ENCODE results near the gene CBX2. TPM values are rescaled to one million over a fixed set of nuclear protein-coding genes. Genes with fewer than 3 reads are reported as not detected.

Gene CBX2
- total RNA-seq, 1 experiment from 2014 or later: 28.3 TPM

DNA sequence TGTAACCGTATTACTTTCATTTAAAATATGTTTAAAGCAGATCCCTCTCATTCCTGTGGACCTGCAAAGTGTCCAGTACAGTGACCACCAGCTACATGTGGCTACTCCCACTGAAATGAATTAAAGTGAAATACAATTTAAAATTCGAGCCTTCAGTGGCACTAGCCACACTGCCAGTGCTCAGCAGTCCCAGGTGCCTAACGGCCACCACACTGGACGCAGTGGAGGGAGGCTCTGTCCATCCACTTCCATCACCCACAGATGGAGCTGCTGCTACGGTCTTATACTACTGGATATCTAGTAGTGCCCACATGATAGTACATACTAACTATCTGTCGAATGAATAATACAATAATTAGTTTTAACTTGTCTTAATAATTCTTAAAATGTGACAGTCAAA is 2.3 kb upstream of the CBX2 start:
- BruUV-seq (replicated peaks): no TSS peak
- H3K27ac ChIP-seq (ENCODE audit: low read depth, low read length): no peak overlapping the region
- ChIA-PET RAD21 (ENCODE audit: low non-redundant PET in 1 of 2, low total read pairs in 2 of 2, uncharacterized antibody in 2 of 2, unreplicated experiment in 2 of 2) (no interaction called here), CTCF (interaction anchor here (0.7 to 1.6 kb wide), 8 partner anchors 14 to 233 kb away, joined by 3 to 5 read pairs (median 3); partner anchors contain the start of gene CBX4), POLR2A (no interaction called here)
- no peak overlapping the region for H3K9ac ChIP-seq (ENCODE audit: low read length)
- H3K9me3 ChIP-seq (ENCODE audit: control insufficient read depth in 1 of 2, insufficient read depth in 1 of 2, low read depth in 1 of 2, low read length in 2 of 2): no peaks in the 10 kb centered on the region
- H3K9me2 ChIP-seq (ENCODE audit: insufficient read depth): no peaks in the 10 kb centered on the region
- DNase-seq (ENCODE audit: low read depth, low spot score) (no peak), ATAC-seq (no peak)
- peaks cover 0 to 9% of the 10 kb centered on the region in 2 experiments; a peak in 2 of 4 replicates for H3K36me3 ChIP-seq (ENCODE audit: control insufficient read depth in 1 of 2, insufficient read depth in 2 of 2, low read length in 2 of 2)
- TF ChIP-seq, protein P1, sequence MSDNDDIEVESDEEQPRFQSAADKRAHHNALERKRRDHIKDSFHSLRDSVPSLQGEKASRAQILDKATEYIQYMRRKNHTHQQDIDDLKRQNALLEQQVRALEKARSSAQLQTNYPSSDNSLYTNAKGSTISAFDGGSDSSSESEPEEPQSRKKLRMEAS (IDR thresholded peaks at IDR 0.05): no peak
- TF ChIP-seq JUND (IDR thresholded peaks at IDR 0.05) (no peak), SP1 (IDR thresholded peaks at IDR 0.05; ENCODE audit: low read depth) (no peak), SIN3A (IDR thresholded peaks at IDR 0.05; ENCODE audit: low read depth) (no peak)
- TF ChIP-seq, protein P2, sequence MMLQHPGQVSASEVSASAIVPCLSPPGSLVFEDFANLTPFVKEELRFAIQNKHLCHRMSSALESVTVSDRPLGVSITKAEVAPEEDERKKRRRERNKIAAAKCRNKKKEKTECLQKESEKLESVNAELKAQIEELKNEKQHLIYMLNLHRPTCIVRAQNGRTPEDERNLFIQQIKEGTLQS (IDR thresholded peaks at IDR 0.05): no peak
- TF ChIP-seq, protein P3, sequence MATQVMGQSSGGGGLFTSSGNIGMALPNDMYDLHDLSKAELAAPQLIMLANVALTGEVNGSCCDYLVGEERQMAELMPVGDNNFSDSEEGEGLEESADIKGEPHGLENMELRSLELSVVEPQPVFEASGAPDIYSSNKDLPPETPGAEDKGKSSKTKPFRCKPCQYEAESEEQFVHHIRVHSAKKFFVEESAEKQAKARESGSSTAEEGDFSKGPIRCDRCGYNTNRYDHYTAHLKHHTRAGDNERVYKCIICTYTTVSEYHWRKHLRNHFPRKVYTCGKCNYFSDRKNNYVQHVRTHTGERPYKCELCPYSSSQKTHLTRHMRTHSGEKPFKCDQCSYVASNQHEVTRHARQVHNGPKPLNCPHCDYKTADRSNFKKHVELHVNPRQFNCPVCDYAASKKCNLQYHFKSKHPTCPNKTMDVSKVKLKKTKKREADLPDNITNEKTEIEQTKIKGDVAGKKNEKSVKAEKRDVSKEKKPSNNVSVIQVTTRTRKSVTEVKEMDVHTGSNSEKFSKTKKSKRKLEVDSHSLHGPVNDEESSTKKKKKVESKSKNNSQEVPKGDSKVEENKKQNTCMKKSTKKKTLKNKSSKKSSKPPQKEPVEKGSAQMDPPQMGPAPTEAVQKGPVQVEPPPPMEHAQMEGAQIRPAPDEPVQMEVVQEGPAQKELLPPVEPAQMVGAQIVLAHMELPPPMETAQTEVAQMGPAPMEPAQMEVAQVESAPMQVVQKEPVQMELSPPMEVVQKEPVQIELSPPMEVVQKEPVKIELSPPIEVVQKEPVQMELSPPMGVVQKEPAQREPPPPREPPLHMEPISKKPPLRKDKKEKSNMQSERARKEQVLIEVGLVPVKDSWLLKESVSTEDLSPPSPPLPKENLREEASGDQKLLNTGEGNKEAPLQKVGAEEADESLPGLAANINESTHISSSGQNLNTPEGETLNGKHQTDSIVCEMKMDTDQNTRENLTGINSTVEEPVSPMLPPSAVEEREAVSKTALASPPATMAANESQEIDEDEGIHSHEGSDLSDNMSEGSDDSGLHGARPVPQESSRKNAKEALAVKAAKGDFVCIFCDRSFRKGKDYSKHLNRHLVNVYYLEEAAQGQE (IDR thresholded peaks at IDR 0.05; ENCODE audit: low read depth): no peak
- TF ChIP-seq, protein P4, sequence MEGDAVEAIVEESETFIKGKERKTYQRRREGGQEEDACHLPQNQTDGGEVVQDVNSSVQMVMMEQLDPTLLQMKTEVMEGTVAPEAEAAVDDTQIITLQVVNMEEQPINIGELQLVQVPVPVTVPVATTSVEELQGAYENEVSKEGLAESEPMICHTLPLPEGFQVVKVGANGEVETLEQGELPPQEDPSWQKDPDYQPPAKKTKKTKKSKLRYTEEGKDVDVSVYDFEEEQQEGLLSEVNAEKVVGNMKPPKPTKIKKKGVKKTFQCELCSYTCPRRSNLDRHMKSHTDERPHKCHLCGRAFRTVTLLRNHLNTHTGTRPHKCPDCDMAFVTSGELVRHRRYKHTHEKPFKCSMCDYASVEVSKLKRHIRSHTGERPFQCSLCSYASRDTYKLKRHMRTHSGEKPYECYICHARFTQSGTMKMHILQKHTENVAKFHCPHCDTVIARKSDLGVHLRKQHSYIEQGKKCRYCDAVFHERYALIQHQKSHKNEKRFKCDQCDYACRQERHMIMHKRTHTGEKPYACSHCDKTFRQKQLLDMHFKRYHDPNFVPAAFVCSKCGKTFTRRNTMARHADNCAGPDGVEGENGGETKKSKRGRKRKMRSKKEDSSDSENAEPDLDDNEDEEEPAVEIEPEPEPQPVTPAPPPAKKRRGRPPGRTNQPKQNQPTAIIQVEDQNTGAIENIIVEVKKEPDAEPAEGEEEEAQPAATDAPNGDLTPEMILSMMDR (IDR thresholded peaks at IDR 0.05 in 2 of 3, conservative IDR thresholded peaks at IDR 0.05 in 1 of 3; ENCODE audit: borderline replicate concordance in 1 of 3, insufficient read depth in 1 of 3, low read depth in 2 of 3, low read length in 2 of 3): no peak
- H3K4me1 ChIP-seq (ENCODE audit: control insufficient read depth in 1 of 2, insufficient read depth in 2 of 2, low read length in 2 of 2): peaks cover 12 to 19% of the 10 kb centered on the region in 2 experiments
- H3K79me2 ChIP-seq (ENCODE audit: insufficient read depth, low read length): peaks cover 16% of the 10 kb centered on the region
- H4K20me1 ChIP-seq (ENCODE audit: insufficient read depth): no peaks in the 10 kb centered on the region
- no peak overlapping the region for H3K4me3 ChIP-seq (replicated peaks in 1 of 2; ENCODE audit: low read depth in 1 of 2, low read length in 2 of 2)
- H3K4me2 ChIP-seq (ENCODE audit: low read length): no peak overlapping the region
- intact Hi-C loops (cut with micrococcal nuclease): no loop called here
- H3K27me3 ChIP-seq (ENCODE audit: insufficient read depth, low read length): peaks cover 34% of the 10 kb centered on the region
- no peak overlapping the region for H2AFZ ChIP-seq (ENCODE audit: low read depth, low read length, poor library complexity, severe bottlenecking)
